BJ (cell line): Measurements from ENCODE around the gene LANCL1. TPM values are rescaled to one million over a fixed set of nuclear protein-coding genes. Genes with fewer than 3 reads are reported as not detected.

Experiments
- CTCF ChIA-PET: fragments of 350-600 bp; formaldehyde crosslinking; extraction: SDS; loops from one replicate; lab custom pipeline; 2021; ENCODE audit warnings: antibody characterized with exemption, inconsistent platforms; lab: Yijun Ruan, JAX
- POLR2A ChIA-PET: fragments of 300-600 bp; sonication (Branson Sonifier 250); formaldehyde crosslinking; extraction: SDS; loops from one replicate; lab custom pipeline; 2021; ENCODE audit warnings: antibody characterized with exemption; lab: Charles Lee
- DNase-seq: peaks from one replicate; pipeline ENCODE4 v3.0.0-alpha.2; 2011; ENCODE audit warnings: low read depth
- H3K27me3 ChIP-seq: 2 replicates; pipeline ENCODE4 v1.6.0; 2011; ENCODE audit warnings: low read length; ENCODE audit not compliant: control insufficient read depth, insufficient read depth
- H3K36me3 ChIP-seq: 2 replicates; pipeline ENCODE4 v1.5.1; 2011; ENCODE audit warnings: low read length; ENCODE audit not compliant: control insufficient read depth, insufficient read depth
- H3K4me3 ChIP-seq: 2 replicates; pipeline ENCODE4 v1.5.1; 2011; ENCODE audit warnings: low read depth, mild to moderate bottlenecking, control low read depth, low read length
- CTCF ChIP-seq: IDR thresholded peaks from 2 replicates; pipeline ENCODE4 v1.5.1; 2011; ENCODE audit warnings: low read depth, mild to moderate bottlenecking, control low read depth, inconsistent platforms, low read length, moderate library complexity; ENCODE audit not compliant: insufficient read depth
- polyA plus RNA-seq: library from polyadenylated mRNA; depleted of rRNA; stranded (reverse); fragments of >200 nt; gene quantifications from 2 replicates; pipeline ENCODE4 v1.2.3, GENCODE V29; 2011; rRNA removed

LANCL1 gene
- polyA plus RNA-seq, 1 experiment, result 55.6 TPM

- H3K27me3 ChIP-seq, result no peaks in the 10 kb centered on the region
- TF ChIP-seq CTCF, result no peak
- H3K4me3 ChIP-seq, result no peak overlapping the region
- ChIA-PET CTCF (interaction anchor here (1.7 kb wide), 1 partner anchor 11 kb away, joined by 7 read pairs; no protein-coding TSS in a partner anchor), POLR2A (interaction anchor here (0.6 kb wide), 1 partner anchor 671 kb away, joined by 3 read pairs; no protein-coding TSS in a partner anchor)
- no peaks in the 10 kb centered on the region for H3K36me3 ChIP-seq
- no peak for DNase-seq
Measured at GRCh38 chr2:210388148-210388547, 88.4 kb downstream of the LANCL1 start.

GRCh38 chr2:210387074-210387473, 89.5 kb downstream of the LANCL1 start:
- Histone ChIP-seq H3K4me3 (no peak overlapping the region), H3K27me3 (no peaks in the 10 kb centered on the region), H3K36me3 (no peaks in the 10 kb centered on the region)
- no peak for TF ChIP-seq CTCF
- ChIA-PET CTCF (no interaction called here), POLR2A (no interaction called here)
- DNase-seq, result no peak

Other genes starting within 250 kb of the LANCL1 start
- not detected in 2 replicates for gene MYL1, start 161.6 kb downstream of the LANCL1 start, polyA plus RNA-seq
- 10.9 and 21.9 TPM in 2 replicates for gene CPS1, start 79.8 kb upstream of the LANCL1 start, polyA plus RNA-seq